NB4 (cell line): ENCODE measurements around the gene ZSWIM6.

Experiments used
- CTCF ChIP-seq: IDR thresholded peaks from one replicate; pipeline ENCODE4 v1.5.1; 2012; ENCODE audit warnings: low read depth, low read length
- POLR2A ChIP-seq: IDR thresholded peaks from 2 replicates; pipeline ENCODE4 v1.6.1; 2011; ENCODE audit warnings: mild to moderate bottlenecking; ENCODE audit not compliant: insufficient read length; ENCODE audit errors: extremely low read depth

- no peak for TF ChIP-seq POLR2A
- no peak for TF ChIP-seq CTCF
Measured at GRCh38 chr5:61582205-61582820, 250.3 kb downstream of the ZSWIM6 start.
